Kidney capillary endothelial cell (primary cell): Measurements from ENCODE around the gene CTNNBIP1.
A peak's percentile ranks its signal among the peaks of the same experiment; 100 is the strongest.

Experiments used
- DNase-seq: peaks from one replicate; pipeline ENCODE4 v3.0.0-alpha.2; 2018; ENCODE audit warnings: low spot score

CTNNBIP1 gene

GRCh38 chr1:9904596-9904995 is 5.5 kb downstream of the CTNNBIP1 start:
- DNase-seq = no peak

GRCh38 chr1:9903801-9904527 is 6.1 kb downstream of the CTNNBIP1 start:
- no peak for DNase-seq

DNA sequence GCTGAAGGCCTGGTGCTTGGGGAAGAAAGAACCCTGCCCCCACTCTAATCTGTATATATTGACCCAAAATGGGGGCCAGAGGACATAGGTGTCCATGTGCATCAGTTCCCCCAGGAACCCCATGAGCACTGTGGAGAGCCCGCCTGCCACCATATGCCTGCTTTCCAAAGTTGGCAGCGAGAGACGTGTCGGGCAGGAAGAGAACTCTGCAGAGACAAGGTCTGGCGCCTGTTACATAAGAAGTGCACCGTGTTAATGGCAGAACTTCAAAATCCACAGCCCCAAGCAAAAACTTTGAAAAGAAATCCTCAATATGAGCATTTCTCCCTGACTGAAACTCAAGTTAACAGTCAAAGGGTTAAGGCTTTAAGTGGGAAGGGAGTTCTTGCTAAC is 8.0 kb downstream of the CTNNBIP1 start:
- no peak for DNase-seq

DNA sequence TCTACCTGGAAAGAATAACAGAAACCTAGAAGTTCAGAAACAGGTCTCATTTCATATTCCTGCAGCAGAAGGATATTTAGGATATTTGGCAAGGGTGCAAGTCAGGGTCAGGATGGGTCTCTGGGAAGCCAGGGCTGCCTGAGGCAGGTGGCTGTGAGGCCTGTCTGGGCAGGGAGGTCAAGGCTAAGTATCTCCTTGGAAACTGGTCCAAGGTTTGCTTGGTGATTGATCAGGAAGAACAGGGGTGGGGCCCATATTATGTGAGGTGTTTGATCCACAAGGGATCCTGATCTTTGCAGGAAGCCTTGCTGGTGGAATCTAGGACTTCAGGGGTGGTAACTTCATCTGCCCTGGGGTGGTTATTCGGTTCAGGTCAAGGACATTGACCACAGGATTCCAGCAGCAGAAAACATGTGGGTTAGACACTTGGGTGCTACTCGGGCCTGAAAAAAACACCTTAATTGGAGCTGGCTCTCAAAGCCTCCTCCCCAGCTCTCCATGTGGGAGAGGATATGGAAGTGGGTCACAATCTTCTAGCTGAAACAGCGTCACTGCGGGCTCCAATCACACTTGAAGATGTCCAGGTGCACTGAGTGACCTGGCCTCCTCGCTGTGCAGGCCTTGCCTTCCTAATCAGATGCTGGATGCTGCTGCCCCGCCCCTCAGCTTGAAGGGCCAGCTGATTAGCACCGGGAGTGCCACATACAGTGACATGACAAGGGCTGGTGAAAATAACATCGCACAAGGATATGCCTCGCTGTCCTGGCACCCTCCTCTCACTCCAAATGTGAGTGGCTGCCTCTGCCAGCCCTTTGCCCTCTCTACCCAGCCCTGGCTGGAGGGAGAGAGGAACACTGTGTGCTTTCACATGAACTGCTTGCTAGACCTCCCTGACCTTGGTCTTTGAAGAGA is 8.7 kb downstream of the CTNNBIP1 start:
- DNase-seq = no peak

- DNase-seq = no peak
Measured at GRCh38 chr1:9900142-9901043, 9.7 kb downstream of the CTNNBIP1 start.

GRCh38 chr1:9894115-9894514 is 16.0 kb downstream of the CTNNBIP1 start:
- no peak for DNase-seq

DNA sequence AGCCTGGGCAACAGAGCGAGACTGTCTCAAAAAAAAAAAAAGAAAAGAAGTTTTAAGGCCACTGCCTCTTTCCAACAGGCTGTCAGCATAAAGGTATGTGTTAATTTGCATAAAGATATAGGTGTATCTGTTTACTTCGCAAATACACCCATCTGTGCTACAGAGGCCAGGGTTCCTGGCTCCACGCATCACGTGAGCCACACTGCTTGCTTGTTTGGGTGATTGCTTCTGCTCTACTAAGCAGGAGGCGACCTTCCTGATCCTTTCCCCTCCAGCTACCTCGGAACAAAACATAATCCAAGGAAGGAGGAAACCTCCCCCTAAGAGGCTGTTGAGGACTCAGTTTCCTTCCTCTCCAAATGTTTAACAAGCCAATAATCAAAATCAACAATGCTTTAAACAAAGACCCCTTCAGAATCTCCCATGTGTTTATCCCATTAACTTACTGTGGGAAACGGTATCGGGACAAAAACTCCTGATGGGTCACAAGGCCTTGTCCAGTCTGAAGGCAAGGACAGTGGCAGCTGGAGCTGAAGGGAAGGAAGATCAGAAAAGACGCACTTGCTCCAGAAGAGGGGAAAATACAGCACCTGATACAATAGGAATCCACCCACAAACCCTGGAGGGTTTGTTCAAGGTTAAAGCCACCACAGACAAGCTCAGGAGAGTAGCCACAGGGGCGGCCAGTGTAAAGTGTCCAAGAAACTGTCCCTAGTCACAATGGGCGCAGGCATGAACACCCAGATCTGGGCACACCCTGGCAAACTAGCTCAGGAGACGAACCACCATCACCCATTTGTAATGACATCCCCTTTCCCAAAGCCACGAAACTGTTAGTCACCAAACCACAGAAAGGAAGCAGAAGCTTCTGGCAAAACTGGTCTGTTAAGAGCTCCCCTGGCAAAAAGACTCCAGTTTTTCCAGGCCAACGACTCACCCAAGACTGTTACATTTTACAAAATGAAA is 17.2 kb downstream of the CTNNBIP1 start:
- DNase-seq = peak; percentile 79

DNA sequence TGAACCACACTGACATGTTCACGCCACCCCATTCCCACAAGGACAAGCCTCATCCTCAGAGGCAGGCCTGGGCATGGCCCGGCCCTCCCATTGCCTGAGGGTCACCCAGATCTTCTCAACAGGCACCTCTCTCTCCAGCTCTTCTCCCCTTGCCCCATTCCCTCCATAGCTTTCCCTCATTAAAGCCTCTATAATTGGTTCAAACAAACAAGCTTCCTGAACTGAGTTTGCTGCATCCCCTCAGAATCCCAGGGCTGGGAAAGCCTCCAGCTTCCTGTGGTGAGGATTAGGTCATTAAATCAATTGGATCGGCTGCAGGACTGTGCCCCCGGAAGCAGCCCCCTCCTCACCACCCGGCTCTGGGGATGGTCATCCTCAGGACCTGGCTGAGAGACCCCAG is 18.9 kb downstream of the CTNNBIP1 start:
- no peak for DNase-seq

DNA sequence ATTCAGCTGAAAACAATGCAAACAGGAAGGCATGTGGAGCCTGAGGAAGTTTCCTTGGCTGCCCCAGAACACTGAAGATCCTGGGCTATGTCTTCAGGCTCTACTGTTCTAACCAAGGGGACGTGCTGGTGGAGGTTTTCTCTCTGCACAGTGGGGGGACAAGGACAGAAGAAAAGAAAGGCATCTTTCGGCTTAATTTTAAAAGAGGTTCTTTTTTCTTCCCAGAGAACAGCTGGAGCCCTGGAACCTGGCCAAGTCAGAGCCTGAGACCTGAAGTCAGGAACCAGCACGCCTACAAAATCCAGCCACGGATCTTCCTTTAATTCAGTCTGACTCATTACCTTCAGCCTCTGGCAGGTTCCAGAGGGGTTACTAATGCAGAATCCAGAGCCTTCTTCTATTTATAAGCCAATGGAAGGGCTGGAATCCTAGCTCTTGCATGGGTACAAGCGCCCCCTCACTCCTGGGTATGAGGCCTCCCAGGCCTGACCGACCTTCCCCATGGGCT is 19.8 kb downstream of the CTNNBIP1 start:
- DNase-seq = peak; percentile 82

DNA sequence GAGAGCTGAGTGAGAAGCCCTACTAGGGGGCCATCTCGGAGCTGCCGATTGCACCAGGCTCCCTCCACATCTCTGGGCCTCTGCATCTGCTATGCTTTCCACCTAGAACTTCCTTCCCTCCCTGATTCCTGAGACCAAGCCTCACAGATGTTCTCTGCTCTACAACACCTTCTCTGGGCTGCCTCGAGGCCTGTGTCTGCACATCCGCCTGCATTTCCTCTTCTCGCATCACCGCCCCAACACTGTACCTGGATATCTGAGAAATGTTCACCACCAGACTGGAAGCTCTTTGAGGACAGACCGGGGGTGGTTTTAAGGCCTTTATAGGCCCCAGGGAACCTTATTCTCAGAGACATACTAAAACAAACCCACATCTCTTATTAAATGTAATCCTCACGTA is 20.7 kb downstream of the CTNNBIP1 start:
- no peak for DNase-seq

- no peak for DNase-seq
Measured at GRCh38 chr1:9888886-9889285, 21.2 kb downstream of the CTNNBIP1 start.

GRCh38 chr1:9887070-9887469 is 23.0 kb downstream of the CTNNBIP1 start:
- no peak for DNase-seq

GRCh38 chr1:9886092-9886742 is 23.9 kb downstream of the CTNNBIP1 start:
- DNase-seq = no peak

DNA sequence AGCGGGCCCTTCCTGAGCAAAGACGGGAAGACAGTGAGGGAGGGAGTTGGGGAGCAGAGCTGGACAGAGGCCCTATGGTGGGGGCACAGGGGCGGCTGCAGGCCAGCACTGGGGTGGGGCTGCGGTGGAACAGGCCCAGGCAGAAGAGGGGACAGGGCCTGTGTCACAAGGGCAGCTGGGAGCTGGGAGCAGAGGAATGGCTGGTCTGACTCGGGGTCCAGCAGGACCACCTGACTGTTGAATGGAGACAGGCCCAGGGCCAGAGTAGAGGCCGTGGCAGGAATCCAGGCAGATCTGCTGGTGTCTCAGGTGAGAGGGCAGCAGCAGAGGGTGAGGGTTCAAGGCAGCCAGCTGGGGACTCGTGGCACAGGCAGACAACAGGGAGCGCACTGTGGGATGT is 25.3 kb downstream of the CTNNBIP1 start:
- no peak for DNase-seq

DNA sequence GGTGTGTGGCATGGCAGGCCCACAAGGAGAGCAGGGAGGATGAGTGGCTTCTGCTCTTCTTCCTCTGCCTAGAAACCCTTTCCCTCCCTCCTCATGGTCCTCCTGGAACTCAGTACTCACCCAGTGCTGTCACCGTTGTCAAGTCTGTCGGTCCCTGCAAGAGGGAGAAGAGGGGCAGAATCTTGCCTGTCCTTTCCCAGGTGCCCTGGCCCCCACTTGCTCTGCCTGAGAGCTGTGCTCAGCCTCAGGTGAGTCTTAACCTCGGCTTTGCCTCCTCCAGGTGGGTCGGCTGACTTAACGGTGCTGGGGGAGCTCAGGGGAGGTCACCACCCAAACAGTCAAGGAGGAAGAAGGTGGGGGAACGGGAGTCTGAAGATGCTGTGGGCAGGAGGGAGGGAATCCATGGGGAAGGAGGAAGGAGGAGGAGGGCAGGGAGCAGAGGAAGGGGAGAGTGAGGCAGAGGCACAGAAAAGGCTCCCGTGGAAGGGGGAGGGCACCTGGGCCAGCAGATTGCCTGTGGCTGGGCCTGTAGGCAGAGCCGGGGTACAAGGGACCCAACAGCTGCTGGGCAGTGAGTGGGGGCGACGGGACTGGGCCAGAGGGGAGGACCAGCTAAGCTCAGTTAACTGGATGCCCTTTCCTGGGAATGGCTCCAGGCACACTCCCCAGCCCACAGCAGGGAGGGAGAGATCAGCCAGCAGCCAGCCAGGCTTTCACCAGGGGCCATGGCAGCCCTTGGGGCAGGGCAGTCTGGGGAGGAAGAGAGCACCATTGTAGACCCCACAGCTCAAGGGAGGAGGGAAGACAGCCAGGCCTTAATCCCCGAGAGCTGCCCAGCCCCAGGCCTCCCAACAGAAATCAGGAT is 26.3 kb downstream of the CTNNBIP1 start:
- DNase-seq = no peak

GRCh38 chr1:9882945-9883303 is 27.1 kb downstream of the CTNNBIP1 start:
- no peak for DNase-seq

DNA sequence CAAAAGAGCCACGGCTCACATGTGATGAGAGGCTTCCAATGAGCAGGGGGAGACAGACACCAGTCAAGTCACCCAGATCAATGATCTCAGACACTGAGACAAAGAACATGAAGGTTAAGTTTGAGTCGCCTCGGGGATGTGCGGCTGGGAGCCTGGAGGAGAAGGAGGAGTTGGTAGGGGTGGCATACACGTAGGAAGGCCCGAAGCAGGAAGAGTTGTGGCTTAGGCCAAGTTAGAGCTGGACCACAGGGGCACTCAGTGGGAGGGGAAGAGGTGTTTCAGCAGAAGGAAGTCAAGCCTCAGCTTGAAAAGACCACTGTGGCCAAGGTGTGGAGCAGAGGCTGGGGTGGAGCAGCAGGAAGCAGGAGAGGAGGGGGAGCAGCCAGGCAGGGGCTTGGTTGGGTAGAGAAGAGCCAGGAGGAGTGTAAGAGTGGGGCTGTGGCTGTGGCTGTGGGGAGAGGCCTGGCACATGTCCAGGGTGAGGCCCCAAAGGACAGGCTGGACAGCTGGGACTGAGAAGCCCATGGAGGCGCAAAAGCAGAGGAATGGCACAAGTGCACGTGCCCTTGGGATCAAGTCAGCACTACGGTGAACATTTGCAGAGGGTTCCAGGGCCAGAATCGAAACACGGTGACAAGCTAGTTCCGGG is 27.6 kb downstream of the CTNNBIP1 start:
- DNase-seq = no peak

GRCh38 chr1:9881838-9882249 is 28.2 kb downstream of the CTNNBIP1 start:
- no peak for DNase-seq

GRCh38 chr1:9878404-9878803 is 31.7 kb downstream of the CTNNBIP1 start:
- no peak for DNase-seq
